DOHH2 (cell line): ENCODE measurements around the gene ZNF335.

Experiments used
- H3F3A ChIP-seq: fragments of 200-600 bp; sonication (generic), shearing (Covaris generic); 2 replicates; pipeline ENCODE4 v1.6.0; 2016; ENCODE audit warnings: antibody characterized with exemption, mild to moderate bottlenecking; ENCODE audit not compliant: control insufficient read depth, insufficient read depth
- H3K27ac ChIP-seq: fragments of 200-600 bp; sonication (generic); 2 replicates; pipeline ENCODE4 v1.5.1; 2014; ENCODE audit warnings: low read depth, mild to moderate bottlenecking, low read length, moderate library complexity
- H3K27me3 ChIP-seq: fragments of 200-600 bp; sonication (generic); 2 replicates; pipeline ENCODE4 v1.6.1; 2014; ENCODE audit warnings: mild to moderate bottlenecking, low read length, mixed read lengths; ENCODE audit not compliant: control insufficient read depth
- H3K36me3 ChIP-seq: fragments of 200-600 bp; sonication (generic); 2 replicates; pipeline ENCODE4 v1.6.1; 2014; ENCODE audit warnings: mild to moderate bottlenecking, low read length, moderate library complexity, mixed read lengths; ENCODE audit not compliant: control insufficient read depth
- H3K4me1 ChIP-seq: fragments of 200-600 bp; sonication (generic); 2 replicates; pipeline ENCODE4 v1.6.1; 2014; ENCODE audit warnings: mild to moderate bottlenecking, low read length, mixed read lengths; ENCODE audit not compliant: control insufficient read depth
- H3K4me2 ChIP-seq: fragments of 200-600 bp; sonication (generic); 2 replicates; pipeline ENCODE4 v1.6.0; 2014; ENCODE audit warnings: mild to moderate bottlenecking, low read length, moderate library complexity
- H3K4me3 ChIP-seq: fragments of 200-600 bp; sonication (generic); 2 replicates; pipeline ENCODE4 v1.5.1; 2014; ENCODE audit warnings: mild to moderate bottlenecking, low read length, mixed read lengths
- H3K79me2 ChIP-seq: fragments of 200-600 bp; sonication (generic); 2 replicates; pipeline ENCODE4 v1.6.1; 2014; ENCODE audit warnings: mild to moderate bottlenecking, low read length, mixed read lengths; ENCODE audit not compliant: control insufficient read depth
- H3K9me2 ChIP-seq: fragments of 200-600 bp; sonication (generic); replicated peaks from 2 replicates; pipeline ENCODE4 v1.6.1; 2014; ENCODE audit warnings: mild to moderate bottlenecking, low read length, mixed read lengths; ENCODE audit not compliant: control insufficient read depth
- H3K9me3 ChIP-seq: fragments of 200-600 bp; sonication (generic); 2 replicates; pipeline ENCODE4 v1.6.1; 2014; ENCODE audit warnings: antibody characterized with exemption, low read length, mixed read lengths; ENCODE audit not compliant: control insufficient read depth, insufficient read depth
- H4K20me1 ChIP-seq: fragments of 200-600 bp; sonication (generic); 2 replicates; pipeline ENCODE4 v1.6.0; 2014; ENCODE audit warnings: low read depth, mild to moderate bottlenecking, antibody characterized with exemption, low read length, moderate library complexity; ENCODE audit not compliant: control insufficient read depth, insufficient read depth
- CTCF ChIP-seq: fragments of 200-600 bp; sonication (generic); IDR thresholded peaks from one replicate; pipeline ENCODE4 v1.5.1; 2014; ENCODE audit warnings: antibody characterized with exemption, mild to moderate bottlenecking, low read depth, low read length; ENCODE audit not compliant: poor library complexity, severe bottlenecking
- EZH2phosphoT487 ChIP-seq: fragments of 200-600 bp; sonication (generic); IDR thresholded peaks from 2 replicates; pipeline ENCODE4 v1.6.1; 2017; ENCODE audit warnings: borderline replicate concordance, mild to moderate bottlenecking, antibody characterized with exemption, low read length, moderate library complexity, mixed read lengths

Gene ZNF335

GRCh38 chr20:45951925-45952834 lies 19.8 kb downstream of the ZNF335 start:
- Histone ChIP-seq H3K4me2 (no peak overlapping the region), H3K4me3 (no peak overlapping the region), H3K9me3 (no peaks in the 10 kb centered on the region), H3K27me3 (no peaks in the 10 kb centered on the region), H3K4me1 (peaks cover 8% of the 10 kb centered on the region), H3F3A (no peaks in the 10 kb centered on the region), H3K9me2 (no peaks in the 10 kb centered on the region), H3K79me2 (no peaks in the 10 kb centered on the region), H3K27ac (no peak overlapping the region), H4K20me1 (no peaks in the 10 kb centered on the region), H3K36me3 (peaks cover 60% of the 10 kb centered on the region)
- TF ChIP-seq EZH2phosphoT487 (no peak), CTCF (no peak)

- Histone ChIP-seq H3K79me2 (no peaks in the 10 kb centered on the region), H3K9me3 (no peaks in the 10 kb centered on the region), H4K20me1 (no peaks in the 10 kb centered on the region), H3F3A (no peaks in the 10 kb centered on the region), H3K27me3 (no peaks in the 10 kb centered on the region), H3K4me1 (peaks cover 8% of the 10 kb centered on the region), H3K36me3 (peaks cover 74% of the 10 kb centered on the region), H3K9me2 (no peaks in the 10 kb centered on the region), H3K4me3 (no peak overlapping the region), H3K27ac (no peak overlapping the region), H3K4me2 (no peak overlapping the region)
- TF ChIP-seq EZH2phosphoT487 (no peak), CTCF (no peak)
Observed at GRCh38 chr20:45950330-45950646, 21.7 kb downstream of the ZNF335 start.

GRCh38 chr20:45949542-45950329 lies 22.3 kb downstream of the ZNF335 start:
- H3K36me3 ChIP-seq = peaks cover 80% of the 10 kb centered on the region

More at GRCh38 chr20:45949542-45950329, 22.3 kb downstream of the ZNF335 start:
- Histone ChIP-seq H3K27me3 (no peaks in the 10 kb centered on the region), H3K4me2 (no peak overlapping the region), H3K79me2 (no peaks in the 10 kb centered on the region), H4K20me1 (no peaks in the 10 kb centered on the region), H3K4me3 (no peak overlapping the region), H3K9me3 (no peaks in the 10 kb centered on the region), H3K4me1 (peaks cover 8% of the 10 kb centered on the region), H3K27ac (no peak overlapping the region), H3F3A (no peaks in the 10 kb centered on the region), H3K9me2 (no peaks in the 10 kb centered on the region)
- TF ChIP-seq EZH2phosphoT487 (no peak), CTCF (no peak)
